ENCODE data around the gene PRPF38B. TPM values are rescaled to one million over a fixed set of nuclear protein-coding genes. Genes with fewer than 3 reads are reported as not detected.

The PRPF38B gene, protein sequence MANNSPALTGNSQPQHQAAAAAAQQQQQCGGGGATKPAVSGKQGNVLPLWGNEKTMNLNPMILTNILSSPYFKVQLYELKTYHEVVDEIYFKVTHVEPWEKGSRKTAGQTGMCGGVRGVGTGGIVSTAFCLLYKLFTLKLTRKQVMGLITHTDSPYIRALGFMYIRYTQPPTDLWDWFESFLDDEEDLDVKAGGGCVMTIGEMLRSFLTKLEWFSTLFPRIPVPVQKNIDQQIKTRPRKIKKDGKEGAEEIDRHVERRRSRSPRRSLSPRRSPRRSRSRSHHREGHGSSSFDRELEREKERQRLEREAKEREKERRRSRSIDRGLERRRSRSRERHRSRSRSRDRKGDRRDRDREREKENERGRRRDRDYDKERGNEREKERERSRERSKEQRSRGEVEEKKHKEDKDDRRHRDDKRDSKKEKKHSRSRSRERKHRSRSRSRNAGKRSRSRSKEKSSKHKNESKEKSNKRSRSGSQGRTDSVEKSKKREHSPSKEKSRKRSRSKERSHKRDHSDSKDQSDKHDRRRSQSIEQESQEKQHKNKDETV
- 75.7 TPM for polyA plus RNA-seq
- long read RNA-seq, donor 1, transcript PRPF38B-203 (6 exons, 3,693 nt): major isoform, 7 of 13 reads
- long read RNA-seq, donor 1, transcript PRPF38B-205 (2 exons, 1,352 nt): minor isoform, 5 of 13 reads
- long read RNA-seq, donor 1, partial matches to known transcripts: 0 of 13 reads
- long read RNA-seq, donor 1, other reads (novel, unspliced or antisense): 0 of 13 reads
- long read RNA-seq, donor 2, transcript PRPF38B-203 (6 exons, 3,693 nt): major isoform, 24 of 71 reads
- long read RNA-seq, donor 2, transcript PRPF38B-205 (2 exons, 1,352 nt): minor isoform, 10 of 71 reads
- long read RNA-seq, donor 2, partial matches to known transcripts: 35 of 71 reads
- long read RNA-seq, donor 2, other reads (novel, unspliced or antisense): 0 of 71 reads
- long read RNA-seq, donor 3: 0 reads
- long read RNA-seq, donor 4, partial matches to known transcripts: 0 of 4 reads
- long read RNA-seq, donor 4, other reads (novel, unspliced or antisense): 0 of 4 reads
- long read RNA-seq, donor 5, transcript PRPF38B-205 (2 exons, 1,352 nt): minor isoform, 7 of 18 reads
- long read RNA-seq, donor 5, transcript PRPF38B-203 (6 exons, 3,693 nt): major isoform, 11 of 18 reads
- long read RNA-seq, donor 5, partial matches to known transcripts: 0 of 18 reads
- long read RNA-seq, donor 5, other reads (novel, unspliced or antisense): 0 of 18 reads
- long read RNA-seq, donor 6, transcript PRPF38B-203 (6 exons, 3,693 nt): major isoform, 20 of 32 reads
- long read RNA-seq, donor 6, transcript PRPF38B-205 (2 exons, 1,352 nt): minor isoform, 11 of 32 reads
- long read RNA-seq, donor 6, partial matches to known transcripts: 0 of 32 reads
- long read RNA-seq, donor 6, other reads (novel, unspliced or antisense): 0 of 32 reads
- long read RNA-seq, donor 7, transcript PRPF38B-205 (2 exons, 1,352 nt): minor isoform, 9 of 20 reads
- long read RNA-seq, donor 7, transcript PRPF38B-203 (6 exons, 3,693 nt): major isoform, 10 of 20 reads
- long read RNA-seq, donor 7, partial matches to known transcripts: 0 of 20 reads
- long read RNA-seq, donor 7, other reads (novel, unspliced or antisense): 0 of 20 reads
- long read RNA-seq, donor 8, transcript PRPF38B-203 (6 exons, 3,693 nt): major isoform, 28 of 59 reads
- long read RNA-seq, donor 8, transcript PRPF38B-205 (2 exons, 1,352 nt): minor isoform, 22 of 59 reads
- long read RNA-seq, donor 8, partial matches to known transcripts: 6 of 59 reads
- long read RNA-seq, donor 8, other reads (novel, unspliced or antisense): 0 of 59 reads
- long read RNA-seq, donor 9, transcript PRPF38B-205 (2 exons, 1,352 nt): major isoform, 18 of 32 reads
- long read RNA-seq, donor 9, transcript PRPF38B-203 (6 exons, 3,693 nt): minor isoform, 13 of 32 reads
- long read RNA-seq, donor 9, partial matches to known transcripts: 0 of 32 reads
- long read RNA-seq, donor 9, other reads (novel, unspliced or antisense): 0 of 32 reads
- long read RNA-seq, donor 10, transcript PRPF38B-205 (2 exons, 1,352 nt): major isoform, 16 of 31 reads
- long read RNA-seq, donor 10, transcript PRPF38B-203 (6 exons, 3,693 nt): minor isoform, 15 of 31 reads
- long read RNA-seq, donor 10, partial matches to known transcripts: 0 of 31 reads
- long read RNA-seq, donor 10, other reads (novel, unspliced or antisense): 0 of 31 reads
- long read RNA-seq, donor 11, transcript PRPF38B-205 (2 exons, 1,352 nt): major isoform, 12 of 16 reads
- long read RNA-seq, donor 11, partial matches to known transcripts: 0 of 16 reads
- long read RNA-seq, donor 11, other reads (novel, unspliced or antisense): 0 of 16 reads

DNA sequence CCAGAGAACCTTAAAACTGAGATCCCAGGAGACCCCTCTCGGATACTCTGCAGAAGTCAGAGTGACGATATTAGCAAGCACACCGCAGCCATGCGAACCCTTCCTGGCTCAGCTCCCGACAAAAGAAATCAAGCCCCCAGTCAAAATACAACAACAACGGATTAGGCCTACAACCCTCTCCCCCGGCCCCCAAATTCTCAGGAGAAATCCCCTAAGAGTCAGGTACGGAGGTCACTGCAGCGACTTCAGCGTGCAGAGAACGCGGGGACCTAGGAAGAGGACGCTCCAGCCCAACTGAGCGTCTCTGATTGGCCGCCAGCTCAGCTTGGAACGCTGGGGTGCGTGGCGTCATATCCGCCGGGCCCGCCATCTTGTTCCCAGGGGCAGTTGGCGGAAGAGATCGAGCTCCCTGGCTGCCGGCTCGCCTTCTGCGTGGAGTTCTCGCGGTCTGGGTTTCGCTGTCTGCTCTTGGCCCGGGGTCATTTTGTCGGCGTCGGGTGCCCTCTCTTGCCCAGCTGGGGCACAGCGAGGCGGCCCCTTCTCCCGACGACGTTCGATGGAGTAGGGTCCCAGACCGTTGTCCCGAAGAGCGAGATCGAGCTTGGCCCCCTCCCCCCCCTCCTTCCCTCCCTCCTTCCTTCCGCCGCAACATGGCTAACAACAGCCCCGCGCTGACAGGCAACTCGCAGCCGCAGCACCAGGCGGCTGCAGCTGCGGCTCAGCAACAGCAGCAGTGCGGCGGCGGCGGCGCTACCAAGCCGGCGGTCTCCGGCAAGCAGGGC lies at the start of gene PRPF38B:
TSS of gene PRPF38B (plus strand) at position 369 of the 782 bp plus-strand sequence. CDS start at position 651, 282 bp downstream.
- no peaks in the 10 kb centered on the region for H3K9me3 ChIP-seq (ENCODE audit: control insufficient read depth, low read depth, low read length)
- H3K4me1 ChIP-seq (ENCODE audit: control insufficient read depth, insufficient read depth, low read length): peaks cover 3% of the 10 kb centered on the region
- peaks cover 7% of the 10 kb centered on the region for H3K36me3 ChIP-seq (ENCODE audit: control insufficient read depth, insufficient read depth, low read length)
- peak within 1 kb of the TSS; percentile 99 for H3K27ac ChIP-seq (ENCODE audit: low read length)
- no peaks in the 10 kb centered on the region for H3K27me3 ChIP-seq (ENCODE audit: control insufficient read depth, insufficient read depth, low read length)
- peak; percentile 94 to 96 for DNase-seq
- peak within 1 kb of the TSS; percentile 85 for H3K4me3 ChIP-seq (ENCODE audit: low read length)
- WGBS (ENCODE audit: insufficient coverage, low lambda C conversion rate): no CpG with 5 or more reads among the region's 59 CpGs

DNA sequence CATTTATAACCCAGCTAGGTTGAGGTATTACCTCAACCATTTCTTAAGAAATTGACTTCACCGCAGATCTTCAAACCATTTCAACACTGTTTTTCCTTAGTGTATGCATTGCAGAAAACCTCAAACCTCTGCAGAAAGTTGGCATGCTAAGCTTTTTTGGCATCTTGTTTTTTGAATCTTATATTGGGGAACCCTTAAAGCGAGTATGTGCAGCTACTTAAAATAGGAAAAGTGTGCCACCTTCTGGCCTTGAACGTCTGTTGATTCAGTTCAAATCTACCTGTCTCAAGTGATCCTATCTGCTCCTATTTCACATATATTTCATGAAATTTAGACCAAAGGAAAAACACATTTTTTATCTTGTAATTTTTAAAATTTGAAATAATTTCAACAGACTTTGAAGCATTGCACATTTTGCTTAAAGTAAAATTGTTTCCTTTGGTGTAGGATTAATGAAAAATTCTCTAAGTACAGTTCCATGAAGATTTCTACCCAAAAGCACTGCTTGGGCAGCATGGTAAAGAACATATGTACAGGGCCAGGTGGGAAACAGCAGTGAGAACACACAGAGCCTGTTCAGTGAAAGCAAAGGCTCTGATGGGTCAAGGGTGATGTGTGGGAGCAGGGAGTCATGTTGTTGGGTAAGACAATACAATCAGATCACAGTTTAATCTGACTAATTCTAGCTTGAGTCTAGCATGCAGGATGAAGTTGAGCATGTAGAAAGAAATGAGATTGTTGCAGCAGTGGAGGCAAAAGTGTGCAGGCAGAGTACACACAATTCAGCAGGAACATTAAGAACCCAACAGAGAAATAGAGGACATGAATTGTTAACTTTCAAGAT lies 48.4 kb upstream of the PRPF38B start:
- whole genome bisulfite sequencing (ENCODE audit: insufficient coverage, low lambda C conversion rate): 0% methylated on average over 1 of the region's 3 CpGs
- Histone ChIP-seq H3K36me3 (ENCODE audit: control insufficient read depth, insufficient read depth, low read length) (peaks cover 4% of the 10 kb centered on the region), H3K9me3 (ENCODE audit: control insufficient read depth, low read depth, low read length) (no peaks in the 10 kb centered on the region), H3K4me1 (ENCODE audit: control insufficient read depth, insufficient read depth, low read length) (peaks cover 18% of the 10 kb centered on the region), H3K27ac (ENCODE audit: low read length) (no peak overlapping the region), H3K27me3 (ENCODE audit: control insufficient read depth, insufficient read depth, low read length) (no peaks in the 10 kb centered on the region), H3K4me3 (ENCODE audit: low read length) (no peak overlapping the region)
- DNase-seq: peak; percentile 45 to 58

DNA sequence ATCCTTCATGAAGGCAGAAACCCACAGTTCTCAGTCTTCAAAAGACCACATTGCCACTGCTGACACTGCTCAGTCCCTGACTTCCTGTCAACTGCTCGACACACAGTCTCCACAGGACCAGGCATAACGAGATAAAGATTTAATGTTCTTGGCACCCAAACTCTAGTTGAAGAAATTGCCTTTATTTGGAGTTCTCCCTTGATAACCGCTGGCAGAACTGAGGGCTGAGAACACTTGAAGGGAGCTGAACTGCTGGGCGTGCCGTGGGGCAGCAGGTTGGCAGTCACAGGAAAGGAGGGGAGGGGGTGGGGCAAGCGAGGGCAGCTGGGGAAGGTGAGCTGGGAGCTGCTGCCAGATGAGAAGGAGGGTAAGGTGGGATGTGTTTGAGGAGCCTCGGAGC lies 47.1 kb upstream of the PRPF38B start:
- no peaks in the 10 kb centered on the region for H3K27me3 ChIP-seq (ENCODE audit: control insufficient read depth, insufficient read depth, low read length)
- H3K4me1 ChIP-seq (ENCODE audit: control insufficient read depth, insufficient read depth, low read length): peaks cover 18% of the 10 kb centered on the region
- H3K27ac ChIP-seq (ENCODE audit: low read length): no peak overlapping the region
- no peaks in the 10 kb centered on the region for H3K9me3 ChIP-seq (ENCODE audit: control insufficient read depth, low read depth, low read length)
- no peak for DNase-seq
- no peaks in the 10 kb centered on the region for H3K36me3 ChIP-seq (ENCODE audit: control insufficient read depth, insufficient read depth, low read length)
- WGBS (ENCODE audit: insufficient coverage, low lambda C conversion rate): 67% methylated on average over 1 of the region's 7 CpGs
- no peak overlapping the region for H3K4me3 ChIP-seq (ENCODE audit: low read length)

DNA sequence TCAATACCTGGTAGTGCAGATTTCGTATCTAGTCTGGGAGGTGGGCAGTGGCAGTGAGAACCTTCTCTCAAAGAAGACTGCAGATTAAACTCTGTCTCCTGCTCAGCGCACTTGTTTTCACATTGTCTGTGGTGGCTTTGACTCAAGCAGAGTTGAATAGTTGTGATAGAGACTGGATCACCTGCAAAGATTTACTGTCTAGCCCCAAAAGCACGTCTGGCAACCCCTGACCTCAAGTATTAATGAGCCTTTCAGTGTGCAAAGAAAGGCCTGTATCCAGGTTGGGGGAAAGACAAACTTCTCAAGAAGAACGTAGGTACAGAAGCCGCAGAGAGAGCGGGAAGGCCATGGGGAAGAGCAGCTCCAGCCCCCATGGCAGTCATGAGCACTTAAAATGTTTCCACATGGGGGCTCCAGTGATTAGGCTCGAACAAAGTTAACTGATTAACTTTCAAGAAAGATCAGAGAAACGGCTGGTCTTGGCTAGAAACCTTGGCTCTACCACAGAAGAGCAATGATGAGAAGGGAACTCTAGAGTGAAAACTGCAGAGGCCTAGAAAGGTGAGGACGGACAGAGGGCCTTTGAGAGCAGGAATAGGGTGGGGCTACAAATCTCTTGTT lies 46.4 kb upstream of the PRPF38B start:
- no peaks in the 10 kb centered on the region for H3K36me3 ChIP-seq (ENCODE audit: control insufficient read depth, insufficient read depth, low read length)
- peak overlapping the region; percentile 94 for H3K27ac ChIP-seq (ENCODE audit: low read length)
- no peaks in the 10 kb centered on the region for H3K27me3 ChIP-seq (ENCODE audit: control insufficient read depth, insufficient read depth, low read length)
- WGBS (ENCODE audit: insufficient coverage, low lambda C conversion rate): 55% methylated on average over 2 of the region's 9 CpGs
- H3K4me1 ChIP-seq (ENCODE audit: control insufficient read depth, insufficient read depth, low read length): peaks cover 18% of the 10 kb centered on the region
- no peaks in the 10 kb centered on the region for H3K9me3 ChIP-seq (ENCODE audit: control insufficient read depth, low read depth, low read length)
- H3K4me3 ChIP-seq (ENCODE audit: low read length): no peak overlapping the region
- no peak for DNase-seq

- H3K9me3 ChIP-seq (ENCODE audit: control insufficient read depth, low read depth, low read length): no peaks in the 10 kb centered on the region
- peak overlapping the region; percentile 94 for H3K27ac ChIP-seq (ENCODE audit: low read length)
- H3K4me1 ChIP-seq (ENCODE audit: control insufficient read depth, insufficient read depth, low read length): peaks cover 18% of the 10 kb centered on the region
- H3K36me3 ChIP-seq (ENCODE audit: control insufficient read depth, insufficient read depth, low read length): no peaks in the 10 kb centered on the region
- WGBS (ENCODE audit: insufficient coverage, low lambda C conversion rate): no CpG with 5 or more reads among the region's 4 CpGs
- DNase-seq: no peak
- H3K27me3 ChIP-seq (ENCODE audit: control insufficient read depth, insufficient read depth, low read length): no peaks in the 10 kb centered on the region
- H3K4me3 ChIP-seq (ENCODE audit: low read length): no peak overlapping the region
Observed at GRCh38 chr1:108646265-108646647, 45.9 kb upstream of the PRPF38B start.

DNA sequence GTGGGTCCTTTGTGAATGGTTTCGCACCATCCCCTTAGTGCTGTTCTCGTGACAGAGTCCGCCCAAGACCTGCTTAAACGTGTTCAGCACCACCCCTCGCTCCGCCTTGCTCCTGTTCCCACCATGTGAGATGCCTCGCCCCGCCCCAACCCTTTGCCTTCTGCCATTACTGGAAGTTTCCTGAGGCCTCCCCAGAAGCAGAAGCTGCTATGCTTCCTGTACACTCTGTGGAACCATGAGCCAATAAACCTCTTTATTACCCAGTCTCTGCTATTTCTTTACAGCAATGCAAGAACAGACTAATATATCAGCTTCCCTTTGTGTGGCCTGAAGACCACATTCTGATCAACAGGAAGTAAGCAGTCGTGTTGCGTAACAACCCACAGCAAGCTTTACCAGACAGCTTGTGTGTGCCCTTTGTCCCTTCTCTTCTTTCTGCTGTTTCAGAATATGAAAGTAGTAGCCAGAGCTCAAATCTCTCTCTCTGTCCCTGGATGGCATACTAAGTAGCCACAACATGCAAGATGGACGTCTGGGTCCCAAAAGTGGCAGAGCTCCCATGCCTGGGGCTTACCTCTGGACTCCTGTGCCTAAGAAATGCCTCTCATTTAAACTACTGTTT lies 45.4 kb upstream of the PRPF38B start:
- Histone ChIP-seq H3K36me3 (ENCODE audit: control insufficient read depth, insufficient read depth, low read length) (no peaks in the 10 kb centered on the region), H3K27me3 (ENCODE audit: control insufficient read depth, insufficient read depth, low read length) (no peaks in the 10 kb centered on the region), H3K4me1 (ENCODE audit: control insufficient read depth, insufficient read depth, low read length) (peaks cover 18% of the 10 kb centered on the region), H3K27ac (ENCODE audit: low read length) (peak overlapping the region; percentile 94), H3K4me3 (ENCODE audit: low read length) (no peak overlapping the region), H3K9me3 (ENCODE audit: control insufficient read depth, low read depth, low read length) (peaks cover 2% of the 10 kb centered on the region)
- DNase-seq: peak; percentile 91 to 97
- no CpG with 5 or more reads among the region's 11 CpGs for WGBS (ENCODE audit: insufficient coverage, low lambda C conversion rate)

- no CpG with 5 or more reads among the region's 2 CpGs for WGBS (ENCODE audit: insufficient coverage, low lambda C conversion rate)
- no peaks in the 10 kb centered on the region for H3K36me3 ChIP-seq (ENCODE audit: control insufficient read depth, insufficient read depth, low read length)
- no peak for DNase-seq
- no peaks in the 10 kb centered on the region for H3K27me3 ChIP-seq (ENCODE audit: control insufficient read depth, insufficient read depth, low read length)
- H3K4me1 ChIP-seq (ENCODE audit: control insufficient read depth, insufficient read depth, low read length): no peaks in the 10 kb centered on the region
- H3K27ac ChIP-seq (ENCODE audit: low read length): no peak overlapping the region
- H3K9me3 ChIP-seq (ENCODE audit: control insufficient read depth, low read depth, low read length): peaks cover 2% of the 10 kb centered on the region
- H3K4me3 ChIP-seq (ENCODE audit: low read length): no peak overlapping the region
Observed at GRCh38 chr1:108653431-108654105, 38.5 kb upstream of the PRPF38B start.

Data from large intestine (tissue), 12 donors.